Activated CD8-positive, alpha-beta memory T cell treated with anti-CD3 and anti-CD28 coated beads for 1 hour (primary cell): ENCODE data around the gene KLHL5.
"Not testable (repeated sequence)": the region's sequence is repeated elsewhere in the genome, so short reads cannot be mapped to it uniquely, and the experiment has no call there.

Experiments used
- DNase-seq, 2 donors: peaks; one replicate each; pipeline ENCODE4 v3.0.0-alpha.2; 2020; ENCODE audit warnings: low read depth in 1 of 2; ENCODE audit errors: extremely low read depth in 1 of 2

KLHL5 gene

GRCh38 chr4:39062094-39062769, at the start of gene KLHL5:
Gene KLHL5, plus strand, starts transcription at chr4:39062232. Its CDS starts 421 bp downstream, at chr4:39062653.
- DNase-seq, result no peak

GRCh38 chr4:39014028-39014427, 48.0 kb upstream of the KLHL5 start:
- no peak for DNase-seq

- DNase-seq, result no peak
Observed at GRCh38 chr4:39020130-39020529, 41.9 kb upstream of the KLHL5 start.

GRCh38 chr4:39021631-39022030, 40.4 kb upstream of the KLHL5 start:
- no peak for DNase-seq

GRCh38 chr4:39022241-39022640, 39.8 kb upstream of the KLHL5 start:
- DNase-seq, result no peak

- DNase-seq, result no peak
Observed at GRCh38 chr4:39023059-39023458, 39.0 kb upstream of the KLHL5 start.

GRCh38 chr4:39024311-39024865, 37.6 kb upstream of the KLHL5 start:
- DNase-seq, result no peak

- DNase-seq, result no peak
Observed at GRCh38 chr4:39025552-39026085, 36.4 kb upstream of the KLHL5 start.

GRCh38 chr4:39026096-39026495, 35.9 kb upstream of the KLHL5 start:
- DNase-seq, result no peak

GRCh38 chr4:39029752-39030694, 32.0 kb upstream of the KLHL5 start:
- no peak for DNase-seq

GRCh38 chr4:39030725-39031124, 31.3 kb upstream of the KLHL5 start:
- DNase-seq, result no peak

GRCh38 chr4:39031590-39032020, 30.4 kb upstream of the KLHL5 start:
- not testable (repeated sequence) for DNase-seq

GRCh38 chr4:39032218-39033085, 29.6 kb upstream of the KLHL5 start, which contains the start of gene TMEM156:
Gene TMEM156, minus strand, starts transcription at chr4:39032409. Its CDS starts 96 bp downstream, at chr4:39032313.
- DNase-seq, result no peak

- no peak for DNase-seq
Observed at GRCh38 chr4:39036172-39036571, 25.9 kb upstream of the KLHL5 start.

GRCh38 chr4:39037491-39037825, 24.6 kb upstream of the KLHL5 start:
- no peak for DNase-seq

- DNase-seq, result no peak
Observed at GRCh38 chr4:39037941-39038340, 24.1 kb upstream of the KLHL5 start.

- DNase-seq, result no peak
Observed at GRCh38 chr4:39039108-39039507, 22.9 kb upstream of the KLHL5 start.

- DNase-seq, result no peak
Observed at GRCh38 chr4:39042366-39042765, 19.7 kb upstream of the KLHL5 start.

GRCh38 chr4:39043058-39043860, 18.8 kb upstream of the KLHL5 start:
- DNase-seq, result no peak
